ENCODE data around the gene ARHGAP44.
A peak's percentile ranks its signal among the peaks of the same experiment; 100 is the strongest.

ARHGAP44 gene

GRCh38 chr17:12789481-12790248 lies at the start of gene ARHGAP44:
ARHGAP44 (plus strand) TSS chr17:12789498; CDS start chr17:12789839, 341 bp downstream.
- Histone ChIP-seq H2AFZ (ENCODE audit: low read depth, low read length) (peak within 1 kb of the TSS; percentile 51), H4K20me1 (ENCODE audit: insufficient read depth, low read length) (peaks cover 12% of the 10 kb centered on the region; the same call in 1 of the 2 replicates), H3K36me3 (replicated peaks; ENCODE audit: low read depth, low read length) (no peaks in the 10 kb centered on the region), H3K79me2 (ENCODE audit: low read length) (peaks cover 48% of the 10 kb centered on the region), H3K4me2 (ENCODE audit: low read length) (peak within 1 kb of the TSS; percentile 97), H3K4me3 (ENCODE audit: low read length) (peak within 1 kb of the TSS; percentile 99), H3K9me3 (ENCODE audit: insufficient read depth, low read length) (no peaks in the 10 kb centered on the region), H3K4me1 (ENCODE audit: low read length) (peaks cover 13% of the 10 kb centered on the region), H3K27me3 (ENCODE audit: low read depth, low read length) (no peaks in the 10 kb centered on the region), H3K9ac (ENCODE audit: low read length) (peak within 1 kb of the TSS; percentile 77), H3K27ac (ENCODE audit: low read length) (0 out of 2 replicates have a peak within 1 kb of the TSS, but pooled peaks have one; percentile 0)
- TF ChIP-seq EZH2phosphoT487 (IDR thresholded peaks at IDR 0.05; ENCODE audit: low read depth): no peak
- TF ChIP-seq, protein P1, sequence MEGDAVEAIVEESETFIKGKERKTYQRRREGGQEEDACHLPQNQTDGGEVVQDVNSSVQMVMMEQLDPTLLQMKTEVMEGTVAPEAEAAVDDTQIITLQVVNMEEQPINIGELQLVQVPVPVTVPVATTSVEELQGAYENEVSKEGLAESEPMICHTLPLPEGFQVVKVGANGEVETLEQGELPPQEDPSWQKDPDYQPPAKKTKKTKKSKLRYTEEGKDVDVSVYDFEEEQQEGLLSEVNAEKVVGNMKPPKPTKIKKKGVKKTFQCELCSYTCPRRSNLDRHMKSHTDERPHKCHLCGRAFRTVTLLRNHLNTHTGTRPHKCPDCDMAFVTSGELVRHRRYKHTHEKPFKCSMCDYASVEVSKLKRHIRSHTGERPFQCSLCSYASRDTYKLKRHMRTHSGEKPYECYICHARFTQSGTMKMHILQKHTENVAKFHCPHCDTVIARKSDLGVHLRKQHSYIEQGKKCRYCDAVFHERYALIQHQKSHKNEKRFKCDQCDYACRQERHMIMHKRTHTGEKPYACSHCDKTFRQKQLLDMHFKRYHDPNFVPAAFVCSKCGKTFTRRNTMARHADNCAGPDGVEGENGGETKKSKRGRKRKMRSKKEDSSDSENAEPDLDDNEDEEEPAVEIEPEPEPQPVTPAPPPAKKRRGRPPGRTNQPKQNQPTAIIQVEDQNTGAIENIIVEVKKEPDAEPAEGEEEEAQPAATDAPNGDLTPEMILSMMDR (IDR thresholded peaks at IDR 0.05; ENCODE audit: low read depth, low read length): no peak

DNA sequence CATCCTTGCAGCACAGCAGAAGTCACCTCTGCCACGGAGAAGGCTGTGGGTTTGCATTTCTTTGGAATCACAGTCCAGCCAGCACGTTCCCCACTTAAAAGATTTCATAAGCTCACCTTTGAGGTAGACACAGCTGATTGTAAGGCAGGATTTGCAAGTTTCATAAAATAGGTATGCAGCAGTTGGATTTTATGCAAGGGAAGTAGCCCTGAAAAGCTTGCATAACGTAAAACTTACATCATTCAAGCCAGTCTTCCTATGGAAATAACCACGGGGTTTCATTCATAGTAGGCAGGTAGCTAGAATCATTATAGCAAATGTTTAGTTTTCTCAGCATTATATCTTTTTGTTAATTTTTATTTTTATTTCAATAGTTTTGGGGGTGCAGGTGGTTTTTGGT lies 49.8 kb upstream of the ARHGAP44 start:
- Histone ChIP-seq H3K36me3 (replicated peaks; ENCODE audit: low read depth, low read length) (peaks cover 72% of the 10 kb centered on the region), H3K27me3 (ENCODE audit: low read depth, low read length) (no peaks in the 10 kb centered on the region), H4K20me1 (ENCODE audit: insufficient read depth, low read length) (no peaks in the 10 kb centered on the region), H3K27ac (ENCODE audit: low read length) (no peak overlapping the region), H3K4me2 (ENCODE audit: low read length) (no peak overlapping the region), H2AFZ (ENCODE audit: low read depth, low read length) (no peak overlapping the region), H3K9ac (ENCODE audit: low read length) (no peak overlapping the region), H3K4me1 (ENCODE audit: low read length) (peaks cover 5% of the 10 kb centered on the region), H3K4me3 (ENCODE audit: low read length) (no peak overlapping the region), H3K79me2 (ENCODE audit: low read length) (no peaks in the 10 kb centered on the region), H3K9me3 (ENCODE audit: insufficient read depth, low read length) (no peaks in the 10 kb centered on the region)
- TF ChIP-seq EZH2phosphoT487 (IDR thresholded peaks at IDR 0.05; ENCODE audit: low read depth): no peak
- TF ChIP-seq, protein P1 (IDR thresholded peaks at IDR 0.05; ENCODE audit: low read depth, low read length): no peak

GRCh38 chr17:12743046-12743445 lies 46.3 kb upstream of the ARHGAP44 start:
- Histone ChIP-seq H2AFZ (ENCODE audit: low read depth, low read length) (no peak overlapping the region), H3K79me2 (ENCODE audit: low read length) (no peaks in the 10 kb centered on the region; the same call in 1 of the 2 replicates), H3K27me3 (ENCODE audit: low read depth, low read length) (no peaks in the 10 kb centered on the region), H3K9ac (ENCODE audit: low read length) (no peak overlapping the region), H3K4me3 (ENCODE audit: low read length) (no peak overlapping the region), H3K4me2 (ENCODE audit: low read length) (no peak overlapping the region), H3K27ac (ENCODE audit: low read length) (no peak overlapping the region), H3K4me1 (ENCODE audit: low read length) (peaks cover 5% of the 10 kb centered on the region), H4K20me1 (ENCODE audit: insufficient read depth, low read length) (no peaks in the 10 kb centered on the region), H3K9me3 (ENCODE audit: insufficient read depth, low read length) (no peaks in the 10 kb centered on the region), H3K36me3 (replicated peaks; ENCODE audit: low read depth, low read length) (peaks cover 66% of the 10 kb centered on the region)
- TF ChIP-seq EZH2phosphoT487 (IDR thresholded peaks at IDR 0.05; ENCODE audit: low read depth): no peak
- TF ChIP-seq, protein P1 (IDR thresholded peaks at IDR 0.05; ENCODE audit: low read depth, low read length): no peak

DNA sequence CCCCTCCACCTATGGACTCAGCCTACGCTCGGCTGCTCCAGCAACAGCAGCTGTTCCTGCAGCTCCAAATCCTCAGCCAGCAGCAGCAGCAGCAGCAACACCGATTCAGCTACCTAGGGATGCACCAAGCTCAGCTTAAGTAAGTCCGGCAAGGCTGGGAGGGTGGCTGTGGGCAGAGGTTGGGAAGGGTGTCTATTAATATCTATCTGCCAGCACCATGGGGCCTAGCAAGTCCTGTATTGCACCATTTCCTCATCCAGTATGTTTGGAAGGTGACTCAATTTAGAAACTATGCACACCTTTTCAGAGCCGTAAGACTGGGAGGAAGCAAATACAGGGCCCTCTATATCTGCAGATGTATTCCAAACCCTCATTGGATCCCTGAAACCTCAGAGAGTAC lies 45.0 kb upstream of the ARHGAP44 start:
- Histone ChIP-seq H4K20me1 (ENCODE audit: insufficient read depth, low read length) (no peaks in the 10 kb centered on the region), H3K9me3 (ENCODE audit: insufficient read depth, low read length) (no peaks in the 10 kb centered on the region), H3K27ac (ENCODE audit: low read length) (no peak overlapping the region), H3K4me1 (ENCODE audit: low read length) (peaks cover 5% of the 10 kb centered on the region), H2AFZ (ENCODE audit: low read depth, low read length) (no peak overlapping the region), H3K27me3 (ENCODE audit: low read depth, low read length) (no peaks in the 10 kb centered on the region), H3K9ac (ENCODE audit: low read length) (no peak overlapping the region), H3K79me2 (ENCODE audit: low read length) (no peaks in the 10 kb centered on the region; the same call in 1 of the 2 replicates), H3K4me2 (ENCODE audit: low read length) (no peak overlapping the region), H3K4me3 (ENCODE audit: low read length) (no peak overlapping the region), H3K36me3 (replicated peaks; ENCODE audit: low read depth, low read length) (peaks cover 60% of the 10 kb centered on the region)
- TF ChIP-seq, protein P1 (IDR thresholded peaks at IDR 0.05; ENCODE audit: low read depth, low read length): no peak
- no peak for TF ChIP-seq EZH2phosphoT487 (IDR thresholded peaks at IDR 0.05; ENCODE audit: low read depth)
